Medulla oblongata (tissue), 1 donor: ENCODE measurements around the gene HDHD3.

Experiments
- DNase-seq: peaks from one replicate; pipeline ENCODE4 v3.0.0-alpha.2; 2015; ENCODE audit errors: extremely low spot score

The HDHD3 gene

DNA sequence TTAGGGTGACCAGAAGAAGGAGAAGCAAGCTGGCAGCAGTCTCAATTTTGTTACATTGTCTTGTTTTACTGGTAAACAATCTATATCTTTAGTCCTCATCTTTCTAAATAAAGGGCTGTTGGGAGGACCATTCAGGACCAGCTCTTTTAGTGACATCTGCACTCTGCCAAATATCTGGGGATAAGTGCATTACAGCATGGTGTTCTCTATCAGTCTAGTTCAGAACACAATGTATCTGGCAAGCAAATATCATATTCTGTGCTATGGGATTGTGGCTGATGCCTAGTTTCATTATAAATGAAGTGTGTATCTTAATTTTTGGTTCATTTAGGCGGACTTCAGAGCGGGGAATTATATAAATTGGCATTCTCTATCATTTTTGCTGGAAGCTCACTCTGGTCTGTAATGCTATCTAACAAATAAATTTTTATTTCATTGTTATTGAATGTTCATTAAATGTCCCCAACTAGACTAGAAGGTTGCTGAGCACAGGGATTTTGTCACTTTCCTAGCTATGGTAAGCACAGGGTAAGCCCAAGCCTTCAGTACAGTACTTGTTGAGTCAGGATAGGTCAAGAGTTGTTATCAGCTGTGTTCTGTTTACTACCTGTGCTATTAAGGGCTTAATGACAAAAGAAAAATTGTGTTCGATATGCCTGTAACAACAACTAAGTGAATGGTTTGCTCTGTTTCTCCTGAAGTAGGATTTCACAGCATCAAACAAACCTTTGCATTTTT is 48.6 kb downstream of the HDHD3 start:
- no peak for DNase-seq

DNA sequence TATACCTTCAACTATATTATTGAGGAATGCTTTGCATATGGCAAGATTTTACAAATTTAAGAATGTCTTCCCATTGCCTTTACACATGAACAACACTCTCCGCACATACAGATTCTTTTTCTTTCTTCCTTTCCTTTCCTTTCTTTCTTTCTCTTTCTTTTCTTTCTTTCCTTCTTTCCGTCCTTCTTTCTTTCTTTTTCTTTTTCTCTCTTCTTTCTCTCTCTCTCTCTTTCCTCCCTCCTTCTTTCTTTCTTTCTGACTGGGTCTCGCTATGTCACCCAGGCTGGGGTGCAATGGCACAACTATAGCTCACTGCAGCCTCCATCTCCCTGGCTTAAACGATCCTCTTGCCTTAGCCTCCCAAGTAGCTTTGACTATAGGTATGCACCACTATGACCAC is 50.6 kb downstream of the HDHD3 start:
- DNase-seq, result no peak
